ENCODE data around the gene DONSON.

DONSON gene

GRCh38 chr21:33560965-33561364 lies 27.5 kb downstream of the DONSON start:
- no peak for DNase-seq

- no peak for DNase-seq
Measured at GRCh38 chr21:33559813-33560212, 28.7 kb downstream of the DONSON start.

GRCh38 chr21:33558777-33559421 lies 29.6 kb downstream of the DONSON start:
- no peak for DNase-seq

GRCh38 chr21:33557447-33557846 lies 31.0 kb downstream of the DONSON start:
- no peak for DNase-seq

GRCh38 chr21:33554982-33555344 lies 33.5 kb downstream of the DONSON start:
- no peak for DNase-seq

- DNase-seq, result no peak
Measured at GRCh38 chr21:33554236-33554981, 34.1 kb downstream of the DONSON start.

- no peak for DNase-seq
Measured at GRCh38 chr21:33552999-33553598, 35.4 kb downstream of the DONSON start.

GRCh38 chr21:33552093-33552998 lies 36.1 kb downstream of the DONSON start:
- DNase-seq, result no peak

- DNase-seq, result no peak
Measured at GRCh38 chr21:33551664-33552063, 36.8 kb downstream of the DONSON start.

- no peak for DNase-seq
Measured at GRCh38 chr21:33550772-33551660, 37.5 kb downstream of the DONSON start.

GRCh38 chr21:33549848-33550771 lies 38.4 kb downstream of the DONSON start:
- DNase-seq, result no peak

GRCh38 chr21:33546086-33546485 lies 42.4 kb downstream of the DONSON start:
- DNase-seq, result no peak

- DNase-seq, result no peak
Measured at GRCh38 chr21:33544451-33545195, 43.9 kb downstream of the DONSON start.

GRCh38 chr21:33543505-33544129 lies 44.9 kb downstream of the DONSON start:
- DNase-seq, result no peak

- DNase-seq, result peak; percentile 98 to 99
Measured at GRCh38 chr21:33542640-33543504, 45.6 kb downstream of the DONSON start, which contains the start of gene SON. TSS of gene SON (plus strand) at chr21:33543038. CDS start at chr21:33543093, 55 bp downstream.

- peak; percentile 83 to 86 for DNase-seq
Measured at GRCh38 chr21:33541756-33542639, 46.5 kb downstream of the DONSON start, which contains the start of gene GART. TSS of gene GART (minus strand) at chr21:33542117. CDS start at chr21:33539315, 2,802 bp downstream.

- peak in 1 of 2 donors; percentile 28 for DNase-seq
Measured at GRCh38 chr21:33541105-33541711, 47.3 kb downstream of the DONSON start.
